ENCODE measurements around the gene CEP104.
"Not testable (repeated sequence)": the region's sequence is repeated elsewhere in the genome, so short reads cannot be mapped to it uniquely, and the experiment has no call there.

The CEP104 gene

DNA sequence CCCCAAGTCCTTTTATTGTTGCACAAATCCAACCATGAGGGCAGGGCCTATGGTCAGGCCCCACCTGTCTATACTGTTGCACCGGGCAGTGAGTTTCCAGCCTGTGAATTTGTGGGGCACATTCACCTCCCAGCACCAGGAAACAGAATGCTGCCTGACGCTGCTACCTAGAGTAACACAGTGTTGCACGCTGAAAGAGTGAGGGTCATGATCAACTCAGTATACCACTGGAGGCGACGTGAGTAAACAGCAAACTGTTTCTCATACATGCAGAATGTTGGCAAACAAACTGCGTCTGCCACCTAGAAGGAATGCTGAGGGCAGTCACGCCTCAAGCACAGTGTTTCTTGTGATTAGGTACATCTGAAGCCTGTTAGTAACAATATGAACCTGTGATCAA, 47.3 kb downstream of the CEP104 start:
- no peak overlapping the region for H3K4me3 ChIP-seq (ENCODE audit: control insufficient read depth, low read depth, low read length)
- TF ChIP-seq CTCF (conservative IDR thresholded peaks at IDR 0.05; ENCODE audit: control insufficient read depth, insufficient read depth, low read depth, low read length) = no peak

GRCh38 chr1:3807769-3808168, 49.2 kb downstream of the CEP104 start:
- H3K4me3 ChIP-seq (ENCODE audit: control insufficient read depth, low read depth, low read length) = no peak overlapping the region
- no peak for DNase-seq (ENCODE audit: low read depth)
- TF ChIP-seq CTCF (conservative IDR thresholded peaks at IDR 0.05; ENCODE audit: control insufficient read depth, insufficient read depth, low read depth, low read length) = no peak

More for the DNA sequence above, 47.3 kb downstream of the CEP104 start:
- DNase-seq (ENCODE audit: low read depth) = no peak

GRCh38 chr1:3805038-3805437, 52.0 kb downstream of the CEP104 start:
- no peak overlapping the region for H3K4me3 ChIP-seq (ENCODE audit: control insufficient read depth, low read depth, low read length)
- no peak for TF ChIP-seq CTCF (conservative IDR thresholded peaks at IDR 0.05; ENCODE audit: control insufficient read depth, insufficient read depth, low read depth, low read length)

GRCh38 chr1:3804627-3804944, 52.4 kb downstream of the CEP104 start:
- H3K4me3 ChIP-seq (ENCODE audit: control insufficient read depth, low read depth, low read length); DNase-seq (ENCODE audit: low read depth): not testable (repeated sequence)

More at GRCh38 chr1:3805038-3805437, 52.0 kb downstream of the CEP104 start:
- DNase-seq (ENCODE audit: low read depth) = no peak

GRCh38 chr1:3803905-3804626, 52.9 kb downstream of the CEP104 start:
- DNase-seq (ENCODE audit: low read depth) = no peak
- H3K4me3 ChIP-seq (ENCODE audit: control insufficient read depth, low read depth, low read length) = no peak overlapping the region
- no peak for TF ChIP-seq CTCF (conservative IDR thresholded peaks at IDR 0.05; ENCODE audit: control insufficient read depth, insufficient read depth, low read depth, low read length)

- not testable (repeated sequence) for H3K4me3 ChIP-seq (ENCODE audit: control insufficient read depth, low read depth, low read length); DNase-seq (ENCODE audit: low read depth)
These were observed 56.2 kb downstream of the CEP104 start for GRCh38 chr1:3800795-3801194.

DNA sequence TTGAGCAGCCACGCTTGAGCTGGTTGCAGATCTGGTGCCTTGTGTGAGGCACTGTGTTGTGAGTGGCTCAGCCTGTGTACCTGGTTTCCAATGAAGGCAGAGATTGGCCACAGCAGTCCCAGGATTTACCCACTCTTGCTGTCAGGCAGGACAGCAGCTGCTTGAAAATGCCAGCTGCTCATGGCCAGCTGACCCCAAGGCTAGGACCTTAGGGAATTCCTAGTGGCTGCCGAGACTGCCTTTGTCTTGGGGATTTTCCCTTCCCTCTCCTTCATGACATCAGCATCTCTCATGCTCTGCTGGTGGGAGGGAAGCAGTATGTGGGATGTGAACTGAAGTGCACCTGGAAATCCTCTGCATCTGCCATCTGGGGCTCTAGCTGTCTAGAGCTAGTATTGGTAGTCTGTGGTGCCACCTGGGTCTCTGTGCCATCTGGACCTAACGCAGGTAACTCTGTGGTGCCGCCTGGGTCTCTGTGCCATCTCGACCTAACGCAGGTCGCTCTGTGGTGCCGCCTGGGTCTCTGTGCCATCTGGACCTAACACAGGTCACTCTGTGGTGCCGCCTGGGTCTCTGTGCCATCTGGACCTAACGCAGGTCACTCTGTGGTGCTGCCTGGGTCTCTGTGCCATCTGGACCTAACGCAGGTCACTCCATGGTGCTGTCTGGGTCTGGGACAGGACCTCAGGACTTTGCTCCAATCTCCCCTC, 56.9 kb downstream of the CEP104 start:
- TF ChIP-seq CTCF (conservative IDR thresholded peaks at IDR 0.05; ENCODE audit: control insufficient read depth, insufficient read depth, low read depth, low read length) = no peak
- H3K4me3 ChIP-seq (ENCODE audit: control insufficient read depth, low read depth, low read length) = no peak overlapping the region
- no peak for DNase-seq (ENCODE audit: low read depth)

Measured in fibroblast of mammary gland (primary cell).